Activated CD8-positive, alpha-beta T cell treated with anti-CD3 and anti-CD28 coated beads, Interleukin-2, amount 10 ng/mL, durations not matched to agents 7 days and 5 days (primary cell): ENCODE results near the gene SIRT7. TPM values are rescaled to one million over a fixed set of nuclear protein-coding genes. Genes with fewer than 3 reads are reported as not detected.

ENCODE experiments used
- ATAC-seq: fragments of 150-1000 bp; cut with Tn5 transposase; one replicate; pipeline ENCODE4 v1.10.0; 2021; ENCODE audit warnings: moderate library complexity
- CTCF ChIA-PET: fragments of 350-600 bp; sonication (Branson Sonifier 250); formaldehyde crosslinking; loops from one replicate; lab custom pipeline; 2021; ENCODE audit warnings: antibody characterized with exemption; lab: Charles Lee
- POLR2A ChIA-PET: fragments of 350-600 bp; sonication (Branson Sonifier 250); formaldehyde crosslinking; loops from one replicate; lab custom pipeline; 2021; ENCODE audit warnings: antibody characterized with exemption; lab: Charles Lee
- DNase-seq: peaks from one replicate; pipeline ENCODE4 v3.0.0-alpha.2; 2020
- H3K27ac Mint-ChIP-seq: one replicate; pipeline ENCODE4 v1.8.0; 2021; ENCODE audit warnings: mild to moderate bottlenecking, mixed read lengths
- H3K27me3 Mint-ChIP-seq: one replicate; pipeline ENCODE4 v1.8.0; 2021; ENCODE audit warnings: low read depth, mixed read lengths
- H3K36me3 Mint-ChIP-seq: one replicate; pipeline ENCODE4 v1.8.0; 2021; ENCODE audit warnings: low read depth, mixed read lengths
- H3K4me1 Mint-ChIP-seq: one replicate; pipeline ENCODE4 v1.8.0; 2021; ENCODE audit warnings: low read depth, mixed read lengths
- H3K4me3 Mint-ChIP-seq: one replicate; pipeline ENCODE4 v1.8.0; 2021; ENCODE audit warnings: mild to moderate bottlenecking, mixed read lengths
- H3K9me3 Mint-ChIP-seq: one replicate; pipeline ENCODE4 v1.8.0; 2022; ENCODE audit warnings: mixed read lengths; ENCODE audit not compliant: insufficient read depth
- total RNA-seq, 2 experiments: library from RNA; stranded (reverse); gene quantifications; one replicate each; pipeline ENCODE4 v1.2.3, GENCODE V29; 2021

Gene SIRT7
- total RNA-seq, 2 experiments from 2014 or later: 55.0 to 63.4 TPM

DNA sequence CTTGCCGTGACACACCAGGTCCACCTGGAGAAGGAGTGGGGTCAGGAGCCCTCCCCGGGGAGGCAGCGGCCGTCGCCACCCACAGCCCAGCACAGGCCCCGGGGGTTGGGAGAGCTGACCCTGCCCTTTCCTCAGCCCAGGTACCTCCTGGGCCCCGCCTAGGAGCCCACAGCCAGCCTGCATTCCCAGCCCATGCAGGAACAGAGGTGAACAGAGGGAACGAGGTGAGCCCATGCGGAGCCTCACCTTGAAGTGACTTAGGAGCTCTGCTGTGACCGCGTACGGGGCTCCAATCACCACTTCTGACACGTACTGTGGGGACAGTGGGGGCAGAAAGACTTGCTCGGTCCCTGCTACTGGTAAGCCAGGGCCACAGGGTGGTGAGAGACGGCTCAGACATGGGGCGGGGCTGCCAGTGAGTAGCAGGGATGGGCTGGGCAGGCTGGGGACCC lies 12.5 kb downstream of the SIRT7 start:
- peaks cover 15% of the 10 kb centered on the region for H3K36me3 Mint-ChIP-seq
- H3K9me3 Mint-ChIP-seq: no peaks in the 10 kb centered on the region
- peaks cover 8% of the 10 kb centered on the region for H3K27me3 Mint-ChIP-seq
- ATAC-seq (no peak), DNase-seq (no peak)
- ChIA-PET POLR2A (no interaction called here), CTCF (no interaction called here)
- no peak overlapping the region for H3K27ac Mint-ChIP-seq
- peaks cover 5% of the 10 kb centered on the region for H3K4me1 Mint-ChIP-seq
- H3K4me3 Mint-ChIP-seq: no peak overlapping the region

DNA sequence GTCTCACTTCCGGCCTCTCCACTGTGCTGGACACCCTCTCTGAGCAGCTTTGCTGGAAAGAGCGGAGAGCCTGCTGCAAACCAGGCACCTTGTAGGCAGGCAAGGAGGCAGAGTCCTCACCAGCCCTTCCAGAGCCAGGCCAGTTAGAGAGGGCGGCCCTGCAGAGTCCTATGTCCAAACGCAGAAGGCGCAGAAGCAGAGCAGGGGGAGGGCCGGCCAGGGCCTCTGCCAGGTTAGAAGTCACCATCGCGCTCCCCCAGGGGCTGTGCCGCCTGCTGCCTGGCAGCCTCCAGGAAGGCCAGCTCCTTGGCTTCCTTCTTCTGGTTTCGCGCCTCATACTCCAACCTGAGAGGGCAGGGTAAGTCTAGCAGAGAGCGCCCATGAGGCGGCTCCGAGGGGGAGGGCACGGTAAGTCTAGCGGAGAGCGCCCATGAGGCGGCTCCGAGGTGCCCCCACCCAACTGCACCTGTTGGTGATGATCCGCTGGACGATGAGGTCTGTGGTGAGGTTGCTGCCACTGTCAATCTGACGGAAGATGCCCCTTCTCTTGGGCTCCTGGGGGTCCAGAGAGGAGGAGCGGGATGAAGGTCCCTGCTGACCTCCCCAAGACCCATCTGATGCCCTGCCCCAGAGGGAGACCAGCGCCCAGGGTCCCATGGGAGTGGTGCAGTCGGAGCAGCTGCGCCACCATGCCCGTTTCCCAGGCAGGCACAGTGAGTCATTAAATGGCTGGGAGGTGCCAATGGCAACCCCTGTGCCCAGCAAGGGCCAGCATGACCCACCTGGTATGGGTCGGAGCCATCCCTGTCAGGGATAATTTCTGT lies 13.2 kb downstream of the SIRT7 start:
- Mint-ChIP-seq H3K9me3 (no peaks in the 10 kb centered on the region), H3K27ac (no peak overlapping the region), H3K4me3 (no peak overlapping the region), H3K27me3 (peaks cover 8% of the 10 kb centered on the region), H3K36me3 (peaks cover 21% of the 10 kb centered on the region), H3K4me1 (peaks cover 2% of the 10 kb centered on the region)
- ChIA-PET POLR2A (no interaction called here), CTCF (no interaction called here)
- ATAC-seq (no peak), DNase-seq (no peak)

DNA sequence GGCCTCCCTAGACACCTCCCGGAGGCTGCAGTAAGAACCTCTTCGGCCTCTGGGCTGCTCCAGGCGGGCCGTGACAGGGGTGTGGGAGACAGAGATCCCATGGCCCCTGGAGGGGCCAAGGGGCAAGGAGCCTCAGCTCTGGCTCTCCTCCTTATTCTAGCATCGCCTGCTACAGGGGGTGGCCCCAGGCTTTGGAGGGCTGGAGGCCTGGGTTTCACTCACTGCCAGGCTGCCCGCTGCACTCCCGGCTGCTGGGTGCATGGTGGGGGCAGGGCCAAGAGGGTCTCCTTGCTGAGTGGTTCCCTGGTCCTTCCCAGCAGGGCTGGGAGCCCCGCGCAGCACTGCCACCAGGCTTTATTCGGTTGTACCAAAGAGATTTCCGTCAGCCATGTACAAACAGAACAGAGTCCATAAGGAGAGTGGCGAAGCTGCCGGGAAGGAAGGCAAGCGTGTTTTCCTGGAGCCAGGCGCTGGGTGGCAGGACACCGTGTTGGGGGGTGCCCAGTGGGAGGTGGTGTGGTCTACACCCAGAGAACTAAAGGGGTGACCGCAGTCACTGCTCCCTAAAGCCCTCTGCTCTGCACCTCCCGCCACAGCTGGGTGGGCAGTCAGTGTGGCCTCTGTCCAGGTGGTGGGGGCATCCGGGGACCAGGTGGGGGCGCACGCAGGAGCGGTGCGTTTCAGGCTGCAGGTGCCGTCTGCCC lies 13.9 kb downstream of the SIRT7 start:
- no peak for ATAC-seq
- Mint-ChIP-seq H3K27ac (no peak overlapping the region), H3K4me1 (no peaks in the 10 kb centered on the region), H3K27me3 (peaks cover 8% of the 10 kb centered on the region), H3K36me3 (peaks cover 19% of the 10 kb centered on the region), H3K4me3 (no peak overlapping the region), H3K9me3 (no peaks in the 10 kb centered on the region)
- DNase-seq: no peak
- ChIA-PET CTCF (no interaction called here), POLR2A (no interaction called here)

DNA sequence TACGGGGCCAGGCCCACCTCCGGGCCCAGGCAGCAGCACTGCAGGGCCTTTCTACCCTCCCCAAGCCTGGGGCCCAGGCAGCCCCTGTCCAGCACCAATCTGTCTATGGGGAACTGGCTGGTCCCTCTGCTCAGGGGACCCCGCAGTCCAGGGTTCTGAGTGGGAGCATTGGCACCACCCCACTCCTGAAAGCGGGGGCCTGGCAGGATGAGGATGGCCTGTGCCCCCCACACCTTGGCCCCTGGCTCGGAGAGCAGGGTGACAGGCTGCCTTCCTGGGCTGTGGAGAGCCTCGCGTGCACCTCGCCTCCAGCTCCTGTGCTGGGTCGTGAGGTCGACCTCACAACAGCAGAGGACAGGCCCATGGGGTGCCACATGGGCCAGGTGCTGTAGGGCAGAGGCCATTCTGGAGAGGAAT lies 14.6 kb downstream of the SIRT7 start:
- ChIA-PET POLR2A (no interaction called here), CTCF (no interaction called here)
- no peak for ATAC-seq
- no peak for DNase-seq
- Mint-ChIP-seq H3K4me1 (no peaks in the 10 kb centered on the region), H3K27me3 (peaks cover 8% of the 10 kb centered on the region), H3K27ac (no peak overlapping the region), H3K9me3 (no peaks in the 10 kb centered on the region), H3K36me3 (peaks cover 17% of the 10 kb centered on the region), H3K4me3 (no peak overlapping the region)

DNA sequence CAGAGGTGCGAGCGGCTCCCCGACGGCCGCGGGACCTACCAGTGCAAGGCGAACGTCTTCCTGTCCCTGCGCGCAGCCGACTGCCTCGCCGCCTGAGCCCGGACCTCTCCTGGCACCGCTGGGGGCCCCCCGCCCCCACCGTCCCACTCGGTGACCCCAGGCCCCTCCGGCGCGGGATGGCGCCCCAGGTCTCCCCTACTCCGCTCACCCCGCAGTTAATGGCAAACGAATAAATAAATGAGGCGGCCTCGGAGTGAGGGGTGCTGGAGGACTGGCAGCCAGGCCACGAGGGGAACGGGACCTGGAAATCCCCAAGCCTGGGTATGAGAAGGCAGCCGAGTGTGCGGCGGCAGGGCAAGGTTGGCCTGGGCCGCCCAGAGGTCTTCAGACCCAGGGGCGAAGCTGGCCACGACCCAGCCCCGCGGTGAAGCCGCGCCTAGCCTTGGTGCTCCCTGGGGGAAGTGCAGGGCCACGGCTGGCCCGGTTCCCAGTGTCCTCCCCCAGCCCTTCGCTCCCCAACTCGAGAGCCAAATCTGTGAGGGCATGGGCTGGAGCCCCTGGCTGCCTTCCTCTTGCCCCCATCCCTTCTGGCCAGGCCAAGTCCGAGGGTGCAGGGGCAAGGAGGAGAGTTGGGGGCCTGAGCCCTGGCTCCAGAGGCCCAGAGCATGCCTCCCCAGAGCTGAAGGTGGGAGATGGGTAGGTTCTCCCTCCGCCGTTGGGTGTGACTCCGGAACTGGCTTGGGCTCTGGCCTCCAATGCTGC lies 15.1 kb downstream of the SIRT7 start:
- CTCF ChIA-PET: no interaction called here
- Mint-ChIP-seq H3K4me1 (no peaks in the 10 kb centered on the region), H3K27ac (no peak overlapping the region), H3K9me3 (no peaks in the 10 kb centered on the region), H3K36me3 (peaks cover 17% of the 10 kb centered on the region), H3K27me3 (peaks cover 8% of the 10 kb centered on the region), H3K4me3 (no peak overlapping the region)
- ATAC-seq (peak; percentile 47), DNase-seq (no peak)
- POLR2A ChIA-PET: no interaction called here

DNA sequence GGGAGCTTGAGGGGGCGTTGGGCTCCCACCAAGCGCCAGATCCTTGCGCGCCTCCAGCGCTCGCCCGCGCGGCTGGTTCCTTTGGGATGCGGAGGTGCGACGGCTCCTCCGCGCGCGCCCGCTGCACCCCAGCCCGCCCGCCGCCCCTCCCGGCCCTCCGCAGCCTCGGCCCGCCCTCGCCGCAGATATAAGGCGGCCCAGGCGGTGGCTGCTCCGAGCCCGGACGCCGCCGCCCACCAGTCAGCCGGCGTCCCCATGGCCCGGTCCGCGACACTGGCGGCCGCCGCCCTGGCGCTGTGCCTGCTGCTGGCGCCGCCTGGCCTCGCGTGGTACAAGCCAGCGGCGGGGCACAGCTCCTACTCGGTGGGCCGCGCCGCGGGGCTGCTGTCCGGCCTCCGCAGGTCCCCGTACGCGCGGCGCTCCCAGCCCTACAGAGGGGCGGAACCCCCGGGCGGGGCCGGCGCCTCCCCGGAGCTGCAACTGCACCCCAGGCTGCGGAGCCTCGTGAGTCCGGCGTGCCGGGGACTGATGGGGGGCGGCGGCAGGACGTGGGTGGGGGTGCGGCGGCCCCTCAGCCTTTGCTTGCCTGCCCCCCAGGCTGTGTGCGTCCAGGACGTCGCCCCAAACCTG lies 15.8 kb downstream of the SIRT7 start, which contains the start of gene NPB:
TSS of gene NPB (plus strand) at position 216 of the 630 bp plus-strand sequence. CDS start at position 256, 40 bp downstream.
- H3K9me3 Mint-ChIP-seq: no peaks in the 10 kb centered on the region
- ChIA-PET POLR2A (interaction anchor here (0.6 kb wide), 1 partner anchor 22 kb away, joined by 4 read pairs; no protein-coding TSS in a partner anchor), CTCF (no interaction called here)
- H3K4me3 Mint-ChIP-seq: no peak within 1 kb of the TSS
- no peaks in the 10 kb centered on the region for H3K4me1 Mint-ChIP-seq
- peaks cover 18% of the 10 kb centered on the region for H3K36me3 Mint-ChIP-seq
- peaks cover 8% of the 10 kb centered on the region for H3K27me3 Mint-ChIP-seq
- no peak within 1 kb of the TSS for H3K27ac Mint-ChIP-seq
- ATAC-seq (peak; percentile 65), DNase-seq (no peak)

DNA sequence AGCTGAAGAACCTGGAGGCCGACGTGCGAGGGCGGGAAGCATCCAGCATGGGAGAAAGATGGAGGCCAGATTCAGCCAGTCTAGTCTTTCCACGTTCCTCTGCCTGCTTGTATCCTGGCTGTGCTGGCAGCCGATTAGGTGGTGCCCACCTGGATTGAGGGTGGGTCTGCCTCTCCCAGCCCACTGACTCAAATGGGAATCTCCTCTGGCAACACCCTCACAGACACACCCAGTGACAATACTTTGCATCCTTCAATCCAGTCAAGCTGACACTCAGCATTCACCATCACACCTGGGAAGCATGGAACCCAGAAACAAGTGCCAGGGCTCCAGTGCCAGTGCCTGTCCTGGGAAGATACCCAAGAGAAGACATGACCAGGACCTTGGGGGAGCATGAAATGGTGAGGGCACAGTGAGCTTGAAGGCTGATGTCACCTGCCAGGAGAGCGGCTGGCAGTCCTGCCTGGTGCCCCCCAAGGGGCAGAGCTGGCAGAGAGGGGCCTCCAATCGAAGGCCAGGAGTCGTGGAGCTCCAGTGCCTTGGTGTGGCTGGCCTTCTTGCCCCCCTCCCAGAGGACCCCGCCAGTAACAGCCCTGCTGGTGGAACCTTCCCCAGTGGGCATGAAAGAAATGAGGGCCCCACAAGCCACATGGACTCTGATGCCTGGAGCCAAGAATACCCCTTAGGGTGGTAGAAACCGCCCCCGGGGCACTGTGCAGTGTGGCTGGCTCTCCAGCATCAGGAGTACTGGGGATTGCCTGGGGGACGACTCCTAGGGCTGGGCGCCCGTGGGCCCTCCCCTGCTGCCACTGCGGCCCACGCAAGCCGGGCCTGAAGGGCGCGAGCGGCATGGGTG lies 16.6 kb downstream of the SIRT7 start:
- H3K36me3 Mint-ChIP-seq: peaks cover 20% of the 10 kb centered on the region
- no peak overlapping the region for H3K27ac Mint-ChIP-seq
- no peaks in the 10 kb centered on the region for H3K9me3 Mint-ChIP-seq
- ChIA-PET POLR2A (interaction anchor here (0.6 kb wide), 1 partner anchor 21 kb away, joined by 4 read pairs; no protein-coding TSS in a partner anchor), CTCF (no interaction called here)
- ATAC-seq: peak; percentile 17
- no peak overlapping the region for H3K4me3 Mint-ChIP-seq
- no peaks in the 10 kb centered on the region for H3K4me1 Mint-ChIP-seq
- DNase-seq: no peak
- peaks cover 8% of the 10 kb centered on the region for H3K27me3 Mint-ChIP-seq

DNA sequence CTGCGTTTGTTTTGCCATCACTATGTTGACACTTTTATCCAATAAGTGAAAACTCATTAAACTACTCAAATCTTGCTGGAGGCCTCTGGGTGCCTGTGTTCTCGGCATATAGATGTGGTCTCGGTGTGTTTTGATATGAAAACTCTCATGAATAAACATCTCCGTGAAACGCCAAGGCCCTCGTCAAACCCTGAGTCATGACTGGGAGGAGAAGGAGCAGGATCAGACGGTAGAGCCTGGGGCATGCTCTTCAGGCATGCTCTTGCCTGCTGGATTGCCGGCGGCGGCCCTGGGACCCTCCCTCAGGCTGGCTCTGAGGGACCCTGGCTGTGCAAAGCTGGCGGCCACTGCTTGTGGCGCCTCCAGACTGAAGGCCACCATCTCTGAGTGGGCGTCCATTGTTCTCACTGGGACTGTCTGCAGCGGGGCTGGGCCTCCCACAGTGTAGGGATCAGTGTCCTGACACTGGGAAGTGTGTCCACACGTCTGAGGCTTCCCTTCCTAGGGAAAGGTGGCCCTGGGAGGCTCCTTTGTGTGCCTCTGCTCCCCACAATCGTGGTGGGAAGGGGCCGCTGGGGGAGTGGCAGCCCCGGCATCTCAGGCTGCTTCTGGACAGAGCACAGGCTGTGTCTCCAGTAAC lies 17.7 kb downstream of the SIRT7 start:
- peaks cover 8% of the 10 kb centered on the region for H3K27me3 Mint-ChIP-seq
- H3K27ac Mint-ChIP-seq: no peak overlapping the region
- POLR2A ChIA-PET: no interaction called here
- no peak for DNase-seq
- no peak overlapping the region for H3K4me3 Mint-ChIP-seq
- H3K9me3 Mint-ChIP-seq: no peaks in the 10 kb centered on the region
- no peaks in the 10 kb centered on the region for H3K4me1 Mint-ChIP-seq
- ATAC-seq: no peak
- CTCF ChIA-PET: no interaction called here
- H3K36me3 Mint-ChIP-seq: peaks cover 24% of the 10 kb centered on the region

DNA sequence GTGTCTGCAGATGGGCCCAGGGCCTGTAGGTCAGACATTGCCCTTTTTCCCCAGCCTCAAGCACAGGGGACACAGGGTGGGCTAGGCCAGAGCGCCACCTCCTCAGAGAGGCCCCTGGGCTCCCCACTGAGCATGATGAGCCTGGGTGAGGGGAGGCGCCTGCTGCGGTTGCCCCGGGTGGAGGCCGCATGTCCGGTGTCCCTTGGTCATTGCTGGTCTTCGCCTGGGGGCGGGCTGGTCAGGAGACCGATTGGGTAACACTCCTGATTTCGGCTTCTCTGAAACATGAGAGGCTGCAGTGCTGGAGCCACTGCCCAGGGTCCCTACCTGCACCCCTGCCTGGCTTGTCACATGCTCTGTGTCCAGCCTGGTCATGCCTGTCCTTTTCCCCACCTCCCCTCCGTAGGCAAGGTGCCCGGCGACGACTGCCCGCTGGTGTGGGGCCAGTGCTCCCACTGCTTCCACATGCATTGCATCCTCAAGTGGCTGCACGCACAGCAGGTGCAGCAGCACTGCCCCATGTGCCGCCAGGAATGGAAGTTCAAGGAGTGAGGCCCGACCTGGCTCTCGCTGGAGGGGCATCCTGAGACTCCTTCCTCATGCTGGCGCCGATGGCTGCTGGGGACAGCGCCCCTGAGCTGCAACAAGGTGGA lies 18.3 kb downstream of the SIRT7 start:
- no peak for DNase-seq
- Mint-ChIP-seq H3K27me3 (peaks cover 8% of the 10 kb centered on the region), H3K36me3 (peaks cover 27% of the 10 kb centered on the region), H3K9me3 (no peaks in the 10 kb centered on the region), H3K4me1 (no peaks in the 10 kb centered on the region), H3K27ac (no peak overlapping the region), H3K4me3 (no peak overlapping the region)
- no peak for ATAC-seq
- POLR2A ChIA-PET: no interaction called here
- CTCF ChIA-PET: no interaction called here

DNA sequence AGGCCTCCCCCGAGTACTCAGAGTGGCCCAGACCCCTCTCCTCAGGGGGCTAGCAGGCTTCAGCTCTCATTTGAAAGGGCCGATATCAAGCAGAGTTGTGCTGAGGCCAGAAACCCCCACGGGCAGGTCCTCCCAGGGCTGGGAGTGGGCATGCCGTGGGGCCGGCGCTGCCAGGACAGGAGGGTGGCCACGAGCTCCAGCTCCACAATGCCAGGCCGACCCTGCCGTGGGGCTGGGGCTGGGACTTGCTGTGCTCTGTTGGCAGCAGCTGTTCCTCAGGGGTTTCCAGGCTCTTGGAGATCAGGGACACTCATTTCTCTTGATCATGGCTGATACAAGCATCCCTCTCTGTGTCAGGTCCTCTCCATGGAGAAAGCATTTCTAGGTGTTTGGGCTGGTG lies 19.1 kb downstream of the SIRT7 start:
- Mint-ChIP-seq H3K4me3 (no peak overlapping the region), H3K36me3 (peaks cover 30% of the 10 kb centered on the region), H3K27me3 (peaks cover 8% of the 10 kb centered on the region), H3K27ac (no peak overlapping the region), H3K9me3 (no peaks in the 10 kb centered on the region), H3K4me1 (no peaks in the 10 kb centered on the region)
- ChIA-PET POLR2A (no interaction called here), CTCF (no interaction called here)
- ATAC-seq (no peak), DNase-seq (no peak)
